ENCODE data around the gene LSAMP.

LSAMP gene

DNA sequence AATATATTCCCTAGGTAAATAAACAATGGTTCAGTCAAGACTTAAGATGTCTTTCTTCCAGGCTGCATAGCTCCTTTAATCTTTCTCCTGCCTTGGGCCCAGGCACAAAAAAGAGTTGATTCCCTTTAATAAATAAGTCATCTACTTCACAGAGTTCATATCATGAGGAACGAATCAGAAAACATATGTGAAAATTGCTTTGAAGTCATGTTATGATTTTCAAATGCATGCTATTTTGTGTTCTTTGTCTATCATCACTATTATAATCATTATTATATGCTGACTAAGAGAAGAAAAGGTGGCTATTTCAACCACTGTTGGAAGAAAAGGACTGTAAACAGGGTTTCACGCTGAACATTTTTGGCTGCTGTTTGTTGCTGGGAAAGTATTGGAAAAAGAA lies 70.4 kb downstream of the LSAMP start:
- H3K79me2 ChIP-seq (ENCODE audit: insufficient read depth, low read length), result no peaks in the 10 kb centered on the region
- H3K9me3 ChIP-seq (ENCODE audit: insufficient read depth, low read length), result no peaks in the 10 kb centered on the region
- no peak overlapping the region for H3K27ac ChIP-seq (ENCODE audit: low read depth, low read length)
- no peaks in the 10 kb centered on the region for H3F3A ChIP-seq (ENCODE audit: insufficient read depth)
- no peaks in the 10 kb centered on the region for H3K36me3 ChIP-seq (ENCODE audit: low read length)
- H3K4me2 ChIP-seq (ENCODE audit: low read depth, low read length, poor library complexity, severe bottlenecking), result no peak overlapping the region
- H3K9ac ChIP-seq (ENCODE audit: low read length), result no peak overlapping the region
- no peak overlapping the region for H3K4me3 ChIP-seq (ENCODE audit: insufficient read depth, low read length, poor library complexity, severe bottlenecking)
- H2AFZ ChIP-seq (ENCODE audit: low read depth, low read length, severe bottlenecking), result no peak overlapping the region
- H4K20me1 ChIP-seq (ENCODE audit: low read depth, low read length), result no peaks in the 10 kb centered on the region
- no peaks in the 10 kb centered on the region for H3K27me3 ChIP-seq (ENCODE audit: low read length)
- TF ChIP-seq EZH2phosphoT487 (conservative IDR thresholded peaks at IDR 0.05; ENCODE audit: low read length), result no peak
- TF ChIP-seq, protein P1, sequence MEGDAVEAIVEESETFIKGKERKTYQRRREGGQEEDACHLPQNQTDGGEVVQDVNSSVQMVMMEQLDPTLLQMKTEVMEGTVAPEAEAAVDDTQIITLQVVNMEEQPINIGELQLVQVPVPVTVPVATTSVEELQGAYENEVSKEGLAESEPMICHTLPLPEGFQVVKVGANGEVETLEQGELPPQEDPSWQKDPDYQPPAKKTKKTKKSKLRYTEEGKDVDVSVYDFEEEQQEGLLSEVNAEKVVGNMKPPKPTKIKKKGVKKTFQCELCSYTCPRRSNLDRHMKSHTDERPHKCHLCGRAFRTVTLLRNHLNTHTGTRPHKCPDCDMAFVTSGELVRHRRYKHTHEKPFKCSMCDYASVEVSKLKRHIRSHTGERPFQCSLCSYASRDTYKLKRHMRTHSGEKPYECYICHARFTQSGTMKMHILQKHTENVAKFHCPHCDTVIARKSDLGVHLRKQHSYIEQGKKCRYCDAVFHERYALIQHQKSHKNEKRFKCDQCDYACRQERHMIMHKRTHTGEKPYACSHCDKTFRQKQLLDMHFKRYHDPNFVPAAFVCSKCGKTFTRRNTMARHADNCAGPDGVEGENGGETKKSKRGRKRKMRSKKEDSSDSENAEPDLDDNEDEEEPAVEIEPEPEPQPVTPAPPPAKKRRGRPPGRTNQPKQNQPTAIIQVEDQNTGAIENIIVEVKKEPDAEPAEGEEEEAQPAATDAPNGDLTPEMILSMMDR (IDR thresholded peaks at IDR 0.05; ENCODE audit: insufficient read depth, low read length, poor library complexity, severe bottlenecking), result no peak
- H3K9me2 ChIP-seq (replicated peaks; ENCODE audit: insufficient read depth, low read length), result no peaks in the 10 kb centered on the region

GRCh38 chr3:116367761-116368395 lies 77.4 kb downstream of the LSAMP start:
- no peak overlapping the region for H3K4me3 ChIP-seq (ENCODE audit: insufficient read depth, low read length, poor library complexity, severe bottlenecking)
- no peaks in the 10 kb centered on the region for H3K79me2 ChIP-seq (ENCODE audit: insufficient read depth, low read length)
- H3K36me3 ChIP-seq (ENCODE audit: low read length), result no peaks in the 10 kb centered on the region
- H4K20me1 ChIP-seq (ENCODE audit: low read depth, low read length), result no peaks in the 10 kb centered on the region
- no peak overlapping the region for H3K9ac ChIP-seq (ENCODE audit: low read length)
- no peaks in the 10 kb centered on the region for H3K9me3 ChIP-seq (ENCODE audit: insufficient read depth, low read length)
- no peaks in the 10 kb centered on the region for H3K9me2 ChIP-seq (replicated peaks; ENCODE audit: insufficient read depth, low read length)
- TF ChIP-seq EZH2phosphoT487 (conservative IDR thresholded peaks at IDR 0.05; ENCODE audit: low read length), result no peak
- TF ChIP-seq, protein P1 (IDR thresholded peaks at IDR 0.05; ENCODE audit: insufficient read depth, low read length, poor library complexity, severe bottlenecking), result no peak
- H3F3A ChIP-seq (ENCODE audit: insufficient read depth), result no peaks in the 10 kb centered on the region
- no peaks in the 10 kb centered on the region for H3K27me3 ChIP-seq (ENCODE audit: low read length)
- no peak overlapping the region for H3K27ac ChIP-seq (ENCODE audit: low read depth, low read length)
- H3K4me2 ChIP-seq (ENCODE audit: low read depth, low read length, poor library complexity, severe bottlenecking), result no peak overlapping the region
- no peak overlapping the region for H2AFZ ChIP-seq (ENCODE audit: low read depth, low read length, severe bottlenecking)

GRCh38 chr3:116356056-116356455 lies 89.2 kb downstream of the LSAMP start:
- Histone ChIP-seq H3F3A (ENCODE audit: insufficient read depth) (no peaks in the 10 kb centered on the region), H3K79me2 (ENCODE audit: insufficient read depth, low read length) (no peaks in the 10 kb centered on the region), H2AFZ (ENCODE audit: low read depth, low read length, severe bottlenecking) (no peak overlapping the region), H3K27ac (ENCODE audit: low read depth, low read length) (no peak overlapping the region), H3K9me2 (replicated peaks; ENCODE audit: insufficient read depth, low read length) (no peaks in the 10 kb centered on the region), H3K36me3 (ENCODE audit: low read length) (no peaks in the 10 kb centered on the region), H3K9me3 (ENCODE audit: insufficient read depth, low read length) (no peaks in the 10 kb centered on the region), H3K4me3 (ENCODE audit: insufficient read depth, low read length, poor library complexity, severe bottlenecking) (no peak overlapping the region), H3K9ac (ENCODE audit: low read length) (no peak overlapping the region), H4K20me1 (ENCODE audit: low read depth, low read length) (no peaks in the 10 kb centered on the region), H3K27me3 (ENCODE audit: low read length) (no peaks in the 10 kb centered on the region), H3K4me2 (ENCODE audit: low read depth, low read length, poor library complexity, severe bottlenecking) (no peak overlapping the region)
- no peak for TF ChIP-seq EZH2phosphoT487 (conservative IDR thresholded peaks at IDR 0.05; ENCODE audit: low read length)
- TF ChIP-seq, protein P1 (IDR thresholded peaks at IDR 0.05; ENCODE audit: insufficient read depth, low read length, poor library complexity, severe bottlenecking), result no peak
